Measurements from ENCODE around the gene CD55.

CD55 gene

GRCh38 chr1:207345644-207346477 is 24.4 kb downstream of the CD55 start:
- Histone ChIP-seq H3K27me3 (ENCODE audit: insufficient read depth, low read length, poor library complexity, severe bottlenecking) (no peaks in the 10 kb centered on the region), H3F3A (ENCODE audit: low read depth) (no peaks in the 10 kb centered on the region), H3K4me3 (ENCODE audit: low read length, poor library complexity, severe bottlenecking) (no peak overlapping the region), H3K36me3 (ENCODE audit: insufficient read depth, low read length) (peaks cover 8% of the 10 kb centered on the region; the same call in 1 of the 2 replicates), H2AFZ (ENCODE audit: low read length) (no peak overlapping the region), H3K4me2 (ENCODE audit: low read depth, low read length, poor library complexity, severe bottlenecking) (no peak overlapping the region), H4K20me1 (ENCODE audit: insufficient read depth, low read length, poor library complexity, severe bottlenecking) (no peaks in the 10 kb centered on the region), H3K9me3 (ENCODE audit: insufficient read depth, low read depth, low read length) (no peaks in the 10 kb centered on the region), H3K9me2 (replicated peaks; ENCODE audit: low read depth, low read length) (no peaks in the 10 kb centered on the region), H3K9ac (ENCODE audit: low read depth, low read length, poor library complexity, severe bottlenecking) (no peak overlapping the region), H3K79me2 (ENCODE audit: insufficient read depth, low read length) (no peaks in the 10 kb centered on the region), H3K4me1 (ENCODE audit: insufficient read depth, low read length, poor library complexity, severe bottlenecking) (no peaks in the 10 kb centered on the region)
- TF ChIP-seq EZH2phosphoT487 (IDR thresholded peaks at IDR 0.05; ENCODE audit: borderline replicate concordance) (no peak), CTCF (conservative IDR thresholded peaks at IDR 0.05; ENCODE audit: low read length) (no peak)

DNA sequence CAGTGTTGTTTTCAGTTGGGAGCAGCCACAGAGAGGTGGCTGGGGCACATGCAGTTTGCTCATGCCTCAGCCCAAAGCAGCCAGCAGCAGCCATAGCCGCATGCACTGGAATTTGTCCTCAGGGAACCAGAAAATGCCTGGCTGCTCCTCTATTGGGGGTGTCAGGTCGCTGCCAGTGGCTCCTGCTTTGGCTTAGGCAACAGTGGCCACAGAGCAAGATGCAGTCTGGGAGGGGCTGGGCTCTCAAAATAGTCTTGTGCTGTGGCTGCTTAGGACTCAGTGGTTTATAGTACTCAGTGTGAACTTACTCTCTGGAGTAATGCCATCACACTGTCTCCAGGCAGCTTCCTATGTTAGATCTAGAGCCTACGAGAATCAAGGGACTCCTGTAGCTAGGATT is 25.0 kb downstream of the CD55 start:
- no peak overlapping the region for H3K9ac ChIP-seq (ENCODE audit: low read depth, low read length, poor library complexity, severe bottlenecking)

GRCh38 chr1:207349979-207350378 is 28.5 kb downstream of the CD55 start:
- Histone ChIP-seq H3K27me3 (ENCODE audit: insufficient read depth, low read length, poor library complexity, severe bottlenecking) (no peaks in the 10 kb centered on the region), H3K9me3 (ENCODE audit: insufficient read depth, low read depth, low read length) (no peaks in the 10 kb centered on the region), H3K9me2 (replicated peaks; ENCODE audit: low read depth, low read length) (no peaks in the 10 kb centered on the region), H4K20me1 (ENCODE audit: insufficient read depth, low read length, poor library complexity, severe bottlenecking) (no peaks in the 10 kb centered on the region), H3K36me3 (ENCODE audit: insufficient read depth, low read length) (peaks cover 8% of the 10 kb centered on the region; the same call in 1 of the 2 replicates), H3F3A (ENCODE audit: low read depth) (no peaks in the 10 kb centered on the region), H3K4me1 (ENCODE audit: insufficient read depth, low read length, poor library complexity, severe bottlenecking) (no peaks in the 10 kb centered on the region), H2AFZ (ENCODE audit: low read length) (no peak overlapping the region), H3K4me2 (ENCODE audit: low read depth, low read length, poor library complexity, severe bottlenecking) (no peak overlapping the region), H3K9ac (ENCODE audit: low read depth, low read length, poor library complexity, severe bottlenecking) (no peak overlapping the region), H3K79me2 (ENCODE audit: insufficient read depth, low read length) (no peaks in the 10 kb centered on the region), H3K4me3 (ENCODE audit: low read length, poor library complexity, severe bottlenecking) (no peak overlapping the region)
- no peak for TF ChIP-seq EZH2phosphoT487 (IDR thresholded peaks at IDR 0.05; ENCODE audit: borderline replicate concordance)
- no peak for TF ChIP-seq CTCF (conservative IDR thresholded peaks at IDR 0.05; ENCODE audit: low read length)

More for the DNA sequence above, 25.0 kb downstream of the CD55 start:
- no peaks in the 10 kb centered on the region for H3F3A ChIP-seq (ENCODE audit: low read depth)
- peaks cover 8% of the 10 kb centered on the region; the same call in 1 of the 2 replicates for H3K36me3 ChIP-seq (ENCODE audit: insufficient read depth, low read length)
- no peaks in the 10 kb centered on the region for H3K9me3 ChIP-seq (ENCODE audit: insufficient read depth, low read depth, low read length)
- TF ChIP-seq CTCF (conservative IDR thresholded peaks at IDR 0.05; ENCODE audit: low read length) (no peak), EZH2phosphoT487 (IDR thresholded peaks at IDR 0.05; ENCODE audit: borderline replicate concordance) (no peak)
- no peak overlapping the region for H2AFZ ChIP-seq (ENCODE audit: low read length)
- H3K4me2 ChIP-seq (ENCODE audit: low read depth, low read length, poor library complexity, severe bottlenecking) = no peak overlapping the region
- no peaks in the 10 kb centered on the region for H3K9me2 ChIP-seq (replicated peaks; ENCODE audit: low read depth, low read length)
- H3K79me2 ChIP-seq (ENCODE audit: insufficient read depth, low read length) = no peaks in the 10 kb centered on the region
- no peaks in the 10 kb centered on the region for H3K27me3 ChIP-seq (ENCODE audit: insufficient read depth, low read length, poor library complexity, severe bottlenecking)
- H4K20me1 ChIP-seq (ENCODE audit: insufficient read depth, low read length, poor library complexity, severe bottlenecking) = no peaks in the 10 kb centered on the region
- no peak overlapping the region for H3K4me3 ChIP-seq (ENCODE audit: low read length, poor library complexity, severe bottlenecking)
- no peaks in the 10 kb centered on the region for H3K4me1 ChIP-seq (ENCODE audit: insufficient read depth, low read length, poor library complexity, severe bottlenecking)

Measured in Loucy (cell line).